COR-L47 (cell line): ENCODE measurements around the gene TM4SF4.

Experiments used
- DNase-seq: peaks from one replicate; lab custom pipeline; 2025; lab: John Stamatoyannopoulos, UW

TM4SF4 gene

DNA sequence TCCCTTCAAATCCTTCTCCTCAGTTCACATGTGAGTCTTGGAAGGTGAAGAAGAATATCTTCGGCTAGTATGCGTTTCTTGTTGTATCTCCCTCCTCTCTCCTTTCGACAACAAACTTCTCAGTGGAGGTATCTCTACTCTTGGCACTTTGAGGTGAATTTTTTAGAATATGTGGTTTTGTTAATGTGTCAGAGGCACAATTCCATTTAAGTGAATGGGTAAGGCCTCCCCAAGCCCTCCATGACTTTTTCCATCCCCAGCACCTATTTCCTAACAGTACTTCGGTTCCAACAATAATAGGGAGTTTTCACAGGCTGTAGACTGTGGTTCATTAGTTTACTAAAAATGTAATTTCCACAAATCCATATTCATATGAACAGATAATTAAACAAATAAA lies 74.2 kb downstream of the TM4SF4 start:
- no peak for DNase-seq

DNA sequence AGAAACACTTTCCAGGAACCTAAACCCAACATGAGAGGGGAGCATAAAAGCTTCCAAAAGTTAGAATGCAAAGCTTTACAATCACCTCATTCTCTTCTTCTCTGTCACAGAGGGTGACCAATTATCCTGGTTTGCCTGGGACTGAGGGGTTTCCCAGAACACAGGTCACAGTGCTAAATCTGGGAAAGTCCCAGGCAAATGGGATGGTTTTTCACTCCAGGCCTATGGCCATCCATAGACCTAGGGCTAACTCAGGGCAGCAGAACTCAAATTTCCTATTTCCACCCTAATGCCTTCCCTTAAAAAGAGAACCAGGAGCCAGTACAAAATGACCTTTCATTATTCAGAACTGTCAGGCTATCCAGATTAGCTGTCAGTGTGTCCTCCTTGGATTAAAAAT lies 77.0 kb downstream of the TM4SF4 start:
- no peak for DNase-seq

GRCh38 chr3:149552700-149553099 lies 78.2 kb downstream of the TM4SF4 start:
- no peak for DNase-seq
